OCI-LY1 (cell line): Measurements from ENCODE around the gene C9orf72.

Source experiments
- H2AFZ ChIP-seq: fragments of 200-600 bp; sonication (generic), shearing (Covaris generic); 2 replicates; pipeline ENCODE4 v1.6.0; 2014; ENCODE audit warnings: antibody characterized with exemption, mild to moderate bottlenecking, low read length
- H3F3A ChIP-seq: fragments of 200-600 bp; sonication (generic), shearing (Covaris generic); 2 replicates; pipeline ENCODE4 v1.6.0; 2014; ENCODE audit warnings: mild to moderate bottlenecking, antibody characterized with exemption, low read length, moderate library complexity; ENCODE audit not compliant: insufficient read depth
- H3K27ac ChIP-seq: fragments of 200-600 bp; sonication (generic); 2 replicates; pipeline ENCODE4 v1.5.1; 2014; ENCODE audit warnings: low read length, mixed run types, mild to moderate bottlenecking, low read depth; ENCODE audit not compliant: poor library complexity, severe bottlenecking
- H3K27me3 ChIP-seq: fragments of 200-600 bp; sonication (generic); 2 replicates; pipeline ENCODE4 v1.6.0; 2014; ENCODE audit warnings: antibody characterized with exemption, mild to moderate bottlenecking, low read length, moderate library complexity; ENCODE audit not compliant: insufficient read depth
- H3K36me3 ChIP-seq: fragments of 200-600 bp; sonication (generic); 2 replicates; pipeline ENCODE4 v1.6.1; 2014; ENCODE audit warnings: mild to moderate bottlenecking, antibody characterized with exemption, low read length, moderate library complexity, mixed read lengths; ENCODE audit not compliant: insufficient read depth
- H3K4me1 ChIP-seq: fragments of 200-600 bp; sonication (generic); 2 replicates; pipeline ENCODE4 v1.5.1; 2014; ENCODE audit warnings: mild to moderate bottlenecking, low read length, moderate library complexity; ENCODE audit not compliant: insufficient read depth, severe bottlenecking
- H3K4me2 ChIP-seq: fragments of 200-600 bp; sonication (generic), shearing (Covaris generic); 2 replicates; pipeline ENCODE4 v1.6.1; 2014; ENCODE audit warnings: low read length
- H3K4me3 ChIP-seq: fragments of 200-600 bp; sonication (generic); 2 replicates; pipeline ENCODE4 v1.5.1; 2014; ENCODE audit warnings: low read length, low read depth, mild to moderate bottlenecking, mixed read lengths; ENCODE audit not compliant: poor library complexity, severe bottlenecking
- H3K79me2 ChIP-seq: fragments of 200-600 bp; shearing (Covaris generic); 2 replicates; pipeline ENCODE4 v1.6.1; 2016; ENCODE audit warnings: mixed run types, low read length, mixed read lengths; ENCODE audit not compliant: insufficient read depth
- H3K9ac ChIP-seq: fragments of 200-600 bp; sonication (generic), shearing (Covaris generic); 2 replicates; pipeline ENCODE4 v1.6.1; 2014; ENCODE audit warnings: mild to moderate bottlenecking, low read length, mixed read lengths
- H3K9me2 ChIP-seq: fragments of 200-600 bp; sonication (generic), shearing (Covaris generic); 2 replicates; pipeline ENCODE4 v1.6.1; 2014; ENCODE audit warnings: low read depth, mild to moderate bottlenecking, low read length, mixed read lengths
- H3K9me3 ChIP-seq: fragments of 200-600 bp; shearing (Covaris generic); 2 replicates; pipeline ENCODE4 v1.6.1; 2014; ENCODE audit warnings: low read length, mixed read lengths
- H4K20me1 ChIP-seq: fragments of 200-600 bp; sonication (generic), shearing (Covaris generic); 2 replicates; pipeline ENCODE4 v1.6.0; 2016; ENCODE audit warnings: mild to moderate bottlenecking, low read length; ENCODE audit not compliant: insufficient read depth
- CTCF ChIP-seq: fragments of 200-600 bp; sonication (generic), shearing (Covaris generic); IDR thresholded peaks from 2 replicates; pipeline ENCODE4 v1.5.1; 2017; ENCODE audit warnings: mild to moderate bottlenecking, antibody characterized with exemption, low read length, moderate library complexity, mixed read lengths
- EZH2 ChIP-seq: fragments of 200-600 bp; sonication (generic), shearing (Covaris generic); IDR thresholded peaks from 2 replicates; pipeline ENCODE4 v1.8.0; 2017; ENCODE audit warnings: borderline replicate concordance, mixed run types, mild to moderate bottlenecking, antibody characterized with exemption, low read length, moderate library complexity, mixed read lengths

Gene C9orf72

GRCh38 chr9:27595733-27596132, 22.5 kb upstream of the C9orf72 start:
- Histone ChIP-seq H3K4me2 (no peak overlapping the region), H3K4me1 (no peaks in the 10 kb centered on the region), H3K4me3 (no peak overlapping the region), H3K27ac (no peak overlapping the region), H3K79me2 (no peaks in the 10 kb centered on the region), H3K9me2 (no peaks in the 10 kb centered on the region), H3K9ac (no peak overlapping the region), H2AFZ (no peak overlapping the region), H3K9me3 (0 out of 2 replicates have a peak, but pooled peaks cover under 1% of the 10 kb centered on the region), H3K27me3 (peaks cover 4% of the 10 kb centered on the region; the same call in 1 of the 2 replicates), H4K20me1 (no peaks in the 10 kb centered on the region), H3K36me3 (no peaks in the 10 kb centered on the region), H3F3A (no peaks in the 10 kb centered on the region)
- TF ChIP-seq CTCF (no peak), EZH2 (no peak)

GRCh38 chr9:27591672-27592071, 18.4 kb upstream of the C9orf72 start:
- Histone ChIP-seq H3K4me1 (peaks cover 2% of the 10 kb centered on the region), H2AFZ (no peak overlapping the region), H3K9me2 (no peaks in the 10 kb centered on the region), H4K20me1 (no peaks in the 10 kb centered on the region), H3K36me3 (no peaks in the 10 kb centered on the region), H3K79me2 (no peaks in the 10 kb centered on the region), H3K27me3 (0 out of 2 replicates have a peak, but pooled peaks cover 4% of the 10 kb centered on the region), H3K4me3 (no peak overlapping the region), H3F3A (no peaks in the 10 kb centered on the region), H3K27ac (no peak overlapping the region), H3K9ac (no peak overlapping the region), H3K9me3 (0 out of 2 replicates have a peak, but pooled peaks cover 5% of the 10 kb centered on the region), H3K4me2 (no peak overlapping the region)
- TF ChIP-seq EZH2 (no peak), CTCF (no peak)

DNA sequence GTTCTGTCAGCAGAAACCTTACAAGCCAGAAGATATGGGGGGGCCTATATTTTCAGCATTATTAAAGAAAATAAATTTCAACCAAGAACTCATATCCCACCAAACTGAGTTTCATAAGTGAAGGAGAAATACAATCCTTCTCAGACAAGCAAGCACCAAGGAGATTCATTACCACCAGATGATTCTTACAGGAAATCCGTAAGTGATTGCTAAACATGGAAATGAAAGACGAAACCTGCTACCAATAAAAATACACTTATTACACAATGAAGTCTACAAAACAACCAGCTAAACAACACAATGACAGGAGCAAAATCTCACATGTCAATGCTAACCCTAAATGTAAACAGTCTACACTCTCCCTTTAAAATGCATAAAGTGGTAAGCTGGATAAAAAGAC, 17.8 kb upstream of the C9orf72 start:
- H3K9ac ChIP-seq = no peak overlapping the region
- H3K36me3 ChIP-seq = no peaks in the 10 kb centered on the region
- H3K9me2 ChIP-seq = no peaks in the 10 kb centered on the region
- H3K4me2 ChIP-seq = no peak overlapping the region
- 0 out of 2 replicates have a peak, but pooled peaks cover 4% of the 10 kb centered on the region for H3K27me3 ChIP-seq
- H2AFZ ChIP-seq = no peak overlapping the region
- no peaks in the 10 kb centered on the region for H3K79me2 ChIP-seq
- no peaks in the 10 kb centered on the region for H4K20me1 ChIP-seq
- H3F3A ChIP-seq = no peaks in the 10 kb centered on the region
- no peak overlapping the region for H3K27ac ChIP-seq
- H3K4me1 ChIP-seq = peaks cover 8% of the 10 kb centered on the region
- H3K9me3 ChIP-seq = 0 out of 2 replicates have a peak, but pooled peaks cover 5% of the 10 kb centered on the region
- TF ChIP-seq EZH2 (no peak), CTCF (no peak)
- no peak overlapping the region for H3K4me3 ChIP-seq
